Measurements from ENCODE around the gene C4A.
A peak's percentile ranks its signal among the peaks of the same experiment; 100 is the strongest.
"Not testable (repeated sequence)": the region's sequence is repeated elsewhere in the genome, so short reads cannot be mapped to it uniquely, and the experiment has no call there.

C4A gene

DNA sequence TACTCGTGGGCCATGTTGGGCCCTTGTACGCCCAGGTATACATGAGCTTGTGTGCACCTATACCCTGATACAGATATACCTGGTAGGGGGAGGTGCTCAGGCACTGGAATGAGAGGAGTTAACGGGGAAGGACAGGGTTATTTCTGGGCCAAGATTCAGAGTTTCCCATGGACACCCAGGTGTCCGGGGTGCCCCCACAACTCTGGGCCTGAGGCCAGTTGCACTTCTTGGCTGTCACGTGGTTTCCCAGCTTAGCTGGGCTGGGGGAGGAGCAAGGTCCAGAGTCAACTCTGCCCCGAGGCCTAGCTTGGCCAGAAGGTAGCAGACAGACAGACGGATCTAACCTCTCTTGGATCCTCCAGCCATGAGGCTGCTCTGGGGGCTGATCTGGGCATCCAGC, at the start of gene C4A:
TSS of gene C4A (plus strand) at position 314 of the 400 bp plus-strand sequence. CDS start at position 365, 51 bp downstream.
- not testable (repeated sequence) for H3K4me3 ChIP-seq (ENCODE audit: low read depth, low read length); DNase-seq (ENCODE audit: low read depth)

DNA sequence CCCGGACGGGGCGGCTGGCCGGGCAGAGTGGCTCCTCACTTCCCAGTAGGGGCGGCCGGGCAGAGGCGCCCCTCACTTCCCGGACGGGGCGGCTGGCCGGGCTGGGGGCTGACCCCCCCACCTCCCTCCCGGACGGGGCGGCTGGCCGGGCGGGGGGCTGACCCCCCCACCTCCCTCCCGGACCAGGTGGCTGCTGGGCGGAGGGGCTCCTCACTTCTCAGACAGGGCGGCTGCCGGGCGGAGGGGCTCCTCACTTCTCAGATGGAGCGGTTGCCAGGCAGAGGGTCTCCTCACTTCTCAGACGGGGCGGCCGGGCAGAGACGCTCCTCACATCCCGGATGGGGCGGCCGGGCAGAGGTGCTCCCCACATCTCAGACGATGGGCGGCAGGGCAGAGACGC, 49.7 kb upstream of the C4A start:
- not testable (repeated sequence) for H3K4me3 ChIP-seq (ENCODE audit: low read depth, low read length); DNase-seq (ENCODE audit: low read depth)

DNA sequence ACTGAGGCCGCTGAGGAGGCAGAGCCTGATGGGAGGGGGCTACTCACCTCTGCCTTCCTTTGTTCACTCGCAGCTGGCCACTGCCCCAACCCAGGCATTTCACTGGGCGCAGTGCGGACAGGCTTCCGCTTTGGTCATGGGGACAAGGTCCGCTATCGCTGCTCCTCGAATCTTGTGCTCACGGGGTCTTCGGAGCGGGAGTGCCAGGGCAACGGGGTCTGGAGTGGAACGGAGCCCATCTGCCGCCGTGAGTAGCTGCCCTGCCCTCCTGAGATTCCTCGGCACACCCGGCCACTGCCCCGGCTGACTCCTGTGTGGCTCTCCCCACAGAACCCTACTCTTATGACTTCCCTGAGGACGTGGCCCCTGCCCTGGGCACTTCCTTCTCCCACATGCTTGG, 48.3 kb upstream of the C4A start:
- H3K4me3 ChIP-seq (ENCODE audit: low read depth, low read length): no peak overlapping the region
- no peak for DNase-seq (ENCODE audit: low read depth)
- TF ChIP-seq, protein P1, sequence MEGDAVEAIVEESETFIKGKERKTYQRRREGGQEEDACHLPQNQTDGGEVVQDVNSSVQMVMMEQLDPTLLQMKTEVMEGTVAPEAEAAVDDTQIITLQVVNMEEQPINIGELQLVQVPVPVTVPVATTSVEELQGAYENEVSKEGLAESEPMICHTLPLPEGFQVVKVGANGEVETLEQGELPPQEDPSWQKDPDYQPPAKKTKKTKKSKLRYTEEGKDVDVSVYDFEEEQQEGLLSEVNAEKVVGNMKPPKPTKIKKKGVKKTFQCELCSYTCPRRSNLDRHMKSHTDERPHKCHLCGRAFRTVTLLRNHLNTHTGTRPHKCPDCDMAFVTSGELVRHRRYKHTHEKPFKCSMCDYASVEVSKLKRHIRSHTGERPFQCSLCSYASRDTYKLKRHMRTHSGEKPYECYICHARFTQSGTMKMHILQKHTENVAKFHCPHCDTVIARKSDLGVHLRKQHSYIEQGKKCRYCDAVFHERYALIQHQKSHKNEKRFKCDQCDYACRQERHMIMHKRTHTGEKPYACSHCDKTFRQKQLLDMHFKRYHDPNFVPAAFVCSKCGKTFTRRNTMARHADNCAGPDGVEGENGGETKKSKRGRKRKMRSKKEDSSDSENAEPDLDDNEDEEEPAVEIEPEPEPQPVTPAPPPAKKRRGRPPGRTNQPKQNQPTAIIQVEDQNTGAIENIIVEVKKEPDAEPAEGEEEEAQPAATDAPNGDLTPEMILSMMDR (IDR thresholded peaks at IDR 0.05; ENCODE audit: low read depth, low read length): no peak
- TF ChIP-seq MYC (IDR thresholded peaks at IDR 0.05; ENCODE audit: low read depth, low read length) (no peak), POLR2A (IDR thresholded peaks at IDR 0.05; ENCODE audit: extremely low read depth, insufficient read length) (no peak)
- TF ChIP-seq, protein P2, sequence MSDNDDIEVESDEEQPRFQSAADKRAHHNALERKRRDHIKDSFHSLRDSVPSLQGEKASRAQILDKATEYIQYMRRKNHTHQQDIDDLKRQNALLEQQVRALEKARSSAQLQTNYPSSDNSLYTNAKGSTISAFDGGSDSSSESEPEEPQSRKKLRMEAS (IDR thresholded peaks at IDR 0.05; ENCODE audit: low read depth, low read length): no peak

DNA sequence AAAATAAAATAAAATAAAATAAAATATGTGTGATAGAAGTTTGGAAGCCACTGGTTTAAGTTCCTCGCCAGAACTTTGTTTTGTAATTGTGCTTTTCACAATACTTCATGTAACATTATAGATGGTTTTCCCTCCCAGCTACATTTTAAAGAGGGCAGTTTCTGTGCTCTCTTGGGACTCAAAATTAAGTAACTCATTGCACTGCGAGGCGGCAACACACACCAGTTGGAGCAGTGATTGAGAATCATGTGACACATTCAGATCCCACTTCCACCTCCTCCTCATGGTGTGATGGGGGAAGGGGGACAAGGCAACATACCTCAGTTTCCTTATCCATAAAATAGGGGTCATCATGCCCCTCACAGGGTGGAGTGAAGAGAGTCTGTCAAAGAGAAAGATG, 46.8 kb upstream of the C4A start:
- TF ChIP-seq POLR2A (IDR thresholded peaks at IDR 0.05; ENCODE audit: extremely low read depth, insufficient read length) (no peak), MYC (IDR thresholded peaks at IDR 0.05; ENCODE audit: low read depth, low read length) (no peak)
- TF ChIP-seq, protein P2 (IDR thresholded peaks at IDR 0.05; ENCODE audit: low read depth, low read length): no peak
- TF ChIP-seq, protein P1 (IDR thresholded peaks at IDR 0.05; ENCODE audit: low read depth, low read length): no peak

DNA sequence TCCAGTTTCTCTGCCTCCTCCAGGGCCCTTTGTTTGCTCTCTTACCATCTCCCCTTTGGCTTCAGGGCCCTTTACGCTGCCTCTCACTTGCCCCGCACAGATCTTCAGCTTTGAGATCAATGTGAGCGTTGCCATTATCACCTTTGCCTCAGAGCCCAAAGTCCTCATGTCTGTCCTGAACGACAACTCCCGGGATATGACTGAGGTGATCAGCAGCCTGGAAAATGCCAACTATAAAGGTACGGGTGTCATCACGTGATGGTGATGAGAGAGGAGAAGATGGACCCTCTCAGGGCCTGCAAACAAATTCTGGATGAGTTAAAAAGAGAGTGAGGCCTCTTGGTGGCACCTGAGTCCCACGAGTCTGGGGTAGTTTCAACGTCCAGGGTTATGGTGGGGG, 46.0 kb upstream of the C4A start:
- DNase-seq (ENCODE audit: low read depth): no peak
- H3K4me3 ChIP-seq (ENCODE audit: low read depth, low read length): no peak overlapping the region
- TF ChIP-seq, protein P2 (IDR thresholded peaks at IDR 0.05; ENCODE audit: low read depth, low read length): no peak
- no peak for TF ChIP-seq MYC (IDR thresholded peaks at IDR 0.05; ENCODE audit: low read depth, low read length)

More for the DNA sequence above, 46.8 kb upstream of the C4A start:
- DNase-seq (ENCODE audit: low read depth): peak; percentile 28
- no peak overlapping the region for H3K4me3 ChIP-seq (ENCODE audit: low read depth, low read length)

DNA sequence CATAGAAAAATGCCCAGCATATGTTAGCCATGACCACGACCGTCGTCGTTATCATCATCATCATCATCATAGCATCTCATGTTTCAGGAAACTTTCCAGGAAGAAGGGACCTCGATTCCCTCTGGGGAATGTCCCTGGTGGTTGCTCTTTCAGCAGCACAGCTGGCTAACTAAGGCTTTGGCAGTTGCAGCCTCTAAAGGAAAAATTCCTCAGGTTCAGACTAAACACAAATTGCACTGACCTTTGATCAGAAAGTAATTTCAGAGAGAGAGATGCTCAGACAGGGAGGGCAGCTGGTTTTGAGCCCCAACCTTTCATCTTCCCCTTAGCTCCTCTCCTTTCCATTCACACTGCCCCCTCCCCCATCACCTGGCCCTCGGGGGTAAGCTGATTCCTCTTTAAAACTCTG, 41.6 kb upstream of the C4A start:
- no peak overlapping the region for H3K4me3 ChIP-seq (ENCODE audit: low read depth, low read length)
- TF ChIP-seq POLR2A (IDR thresholded peaks at IDR 0.05; ENCODE audit: extremely low read depth, insufficient read length) (no peak), MYC (IDR thresholded peaks at IDR 0.05; ENCODE audit: low read depth, low read length) (no peak)
- TF ChIP-seq, protein P2 (IDR thresholded peaks at IDR 0.05; ENCODE audit: low read depth, low read length): no peak
- TF ChIP-seq, protein P1 (IDR thresholded peaks at IDR 0.05; ENCODE audit: low read depth, low read length): no peak
- DNase-seq (ENCODE audit: low read depth): no peak

DNA sequence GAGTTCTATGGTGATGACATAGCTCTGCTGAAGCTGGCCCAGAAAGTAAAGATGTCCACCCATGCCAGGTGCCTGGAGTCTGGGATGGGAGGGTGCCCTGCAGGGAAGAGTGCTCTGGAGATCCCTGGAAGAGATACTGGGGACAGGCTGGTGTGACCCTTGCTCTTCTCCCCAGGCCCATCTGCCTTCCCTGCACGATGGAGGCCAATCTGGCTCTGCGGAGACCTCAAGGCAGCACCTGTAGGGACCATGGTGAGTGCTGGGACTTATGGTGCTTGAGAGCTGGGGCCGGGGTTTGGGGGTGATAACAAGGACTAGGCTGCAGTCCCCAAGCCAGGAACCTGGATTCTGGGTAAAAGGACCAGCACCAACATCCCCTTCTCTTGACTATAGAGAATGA, 38.1 kb upstream of the C4A start:
- H3K4me3 ChIP-seq (ENCODE audit: low read depth, low read length): no peak overlapping the region
- no peak for TF ChIP-seq POLR2A (IDR thresholded peaks at IDR 0.05; ENCODE audit: extremely low read depth, insufficient read length)
- TF ChIP-seq MYC (IDR thresholded peaks at IDR 0.05; ENCODE audit: low read depth, low read length): no peak
- TF ChIP-seq, protein P2 (IDR thresholded peaks at IDR 0.05; ENCODE audit: low read depth, low read length): no peak
- TF ChIP-seq, protein P1 (IDR thresholded peaks at IDR 0.05; ENCODE audit: low read depth, low read length): no peak
- no peak for DNase-seq (ENCODE audit: low read depth)
